ENCODE measurements around the gene EHD1. TPM values are rescaled to one million over a fixed set of nuclear protein-coding genes. Genes with fewer than 3 reads are reported as not detected.

EHD1 gene
- total RNA-seq, 1 experiment from 2014 or later = 110 TPM

GRCh38 chr11:64862987-64863390 is 15.4 kb downstream of the EHD1 start:
- CTCF ChIA-PET = no interaction called here
- Histone ChIP-seq H3K4me2 (no peak overlapping the region), H3K4me1 (replicated peaks; ENCODE audit: insufficient read depth) (peaks cover 34% of the 10 kb centered on the region), H3K9me2 (ENCODE audit: insufficient read depth) (no peaks in the 10 kb centered on the region), H3K27me3 (ENCODE audit: insufficient read depth, low read depth) (no peaks in the 10 kb centered on the region), H3K79me2 (ENCODE audit: low read depth) (peaks cover 92% of the 10 kb centered on the region), H4K20me1 (ENCODE audit: insufficient read depth) (peaks cover 17% of the 10 kb centered on the region; the same call in 1 of the 2 replicates), H3F3A (ENCODE audit: insufficient read depth, low read depth) (peaks cover 35% of the 10 kb centered on the region), H3K4me3 (no peak overlapping the region), H2AFZ (no peak overlapping the region), H3K27ac (peak overlapping the region; percentile 22; the same call in 1 of the 2 replicates), H3K9me3 (ENCODE audit: insufficient read depth, low read depth) (no peaks in the 10 kb centered on the region), H3K36me3 (ENCODE audit: low read depth) (0 out of 2 replicates have a peak, but pooled peaks cover 23% of the 10 kb centered on the region)
- no peak for DNase-seq
- no TSS peak for BruUV-seq (replicated peaks)
- no peak for TF ChIP-seq EZH2 (IDR thresholded peaks at IDR 0.05; ENCODE audit: low read depth)
- TF ChIP-seq, protein P1, sequence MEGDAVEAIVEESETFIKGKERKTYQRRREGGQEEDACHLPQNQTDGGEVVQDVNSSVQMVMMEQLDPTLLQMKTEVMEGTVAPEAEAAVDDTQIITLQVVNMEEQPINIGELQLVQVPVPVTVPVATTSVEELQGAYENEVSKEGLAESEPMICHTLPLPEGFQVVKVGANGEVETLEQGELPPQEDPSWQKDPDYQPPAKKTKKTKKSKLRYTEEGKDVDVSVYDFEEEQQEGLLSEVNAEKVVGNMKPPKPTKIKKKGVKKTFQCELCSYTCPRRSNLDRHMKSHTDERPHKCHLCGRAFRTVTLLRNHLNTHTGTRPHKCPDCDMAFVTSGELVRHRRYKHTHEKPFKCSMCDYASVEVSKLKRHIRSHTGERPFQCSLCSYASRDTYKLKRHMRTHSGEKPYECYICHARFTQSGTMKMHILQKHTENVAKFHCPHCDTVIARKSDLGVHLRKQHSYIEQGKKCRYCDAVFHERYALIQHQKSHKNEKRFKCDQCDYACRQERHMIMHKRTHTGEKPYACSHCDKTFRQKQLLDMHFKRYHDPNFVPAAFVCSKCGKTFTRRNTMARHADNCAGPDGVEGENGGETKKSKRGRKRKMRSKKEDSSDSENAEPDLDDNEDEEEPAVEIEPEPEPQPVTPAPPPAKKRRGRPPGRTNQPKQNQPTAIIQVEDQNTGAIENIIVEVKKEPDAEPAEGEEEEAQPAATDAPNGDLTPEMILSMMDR (conservative IDR thresholded peaks at IDR 0.05) = no peak
- POLR2A ChIA-PET (ENCODE audit: unreplicated experiment) = no interaction called here
- intact Hi-C loops (cut with micrococcal nuclease; ENCODE audit: unreplicated experiment) = no loop called here

- no TSS peak for BruUV-seq (replicated peaks)
- H3K9me3 ChIP-seq (ENCODE audit: insufficient read depth, low read depth) = no peaks in the 10 kb centered on the region
- H3F3A ChIP-seq (ENCODE audit: insufficient read depth, low read depth) = peaks cover 44% of the 10 kb centered on the region
- H4K20me1 ChIP-seq (ENCODE audit: insufficient read depth) = peaks cover 11% of the 10 kb centered on the region; the same call in 1 of the 2 replicates
- H2AFZ ChIP-seq = no peak overlapping the region
- 0 out of 2 replicates have a peak, but pooled peaks cover 23% of the 10 kb centered on the region for H3K36me3 ChIP-seq (ENCODE audit: low read depth)
- ChIA-PET CTCF (no interaction called here), POLR2A (ENCODE audit: unreplicated experiment) (interaction anchor here (0.6 kb wide), 1 partner anchor 13 kb away, joined by 6 read pairs; no protein-coding TSS in a partner anchor)
- H3K9me2 ChIP-seq (ENCODE audit: insufficient read depth) = no peaks in the 10 kb centered on the region
- H3K4me3 ChIP-seq = no peak overlapping the region
- no peak overlapping the region for H3K4me2 ChIP-seq
- H3K79me2 ChIP-seq (ENCODE audit: low read depth) = peaks cover 84% of the 10 kb centered on the region
- H3K27me3 ChIP-seq (ENCODE audit: insufficient read depth, low read depth) = no peaks in the 10 kb centered on the region
- H3K4me1 ChIP-seq (replicated peaks; ENCODE audit: insufficient read depth) = peaks cover 49% of the 10 kb centered on the region
- intact Hi-C loops (cut with micrococcal nuclease; ENCODE audit: unreplicated experiment) = no loop called here
- no peak overlapping the region for H3K27ac ChIP-seq
- no peak for DNase-seq
- TF ChIP-seq, protein P1 (conservative IDR thresholded peaks at IDR 0.05) = no peak
- no peak for TF ChIP-seq EZH2 (IDR thresholded peaks at IDR 0.05; ENCODE audit: low read depth)
Measured at GRCh38 chr11:64861227-64861975, 17.0 kb downstream of the EHD1 start.

DNA sequence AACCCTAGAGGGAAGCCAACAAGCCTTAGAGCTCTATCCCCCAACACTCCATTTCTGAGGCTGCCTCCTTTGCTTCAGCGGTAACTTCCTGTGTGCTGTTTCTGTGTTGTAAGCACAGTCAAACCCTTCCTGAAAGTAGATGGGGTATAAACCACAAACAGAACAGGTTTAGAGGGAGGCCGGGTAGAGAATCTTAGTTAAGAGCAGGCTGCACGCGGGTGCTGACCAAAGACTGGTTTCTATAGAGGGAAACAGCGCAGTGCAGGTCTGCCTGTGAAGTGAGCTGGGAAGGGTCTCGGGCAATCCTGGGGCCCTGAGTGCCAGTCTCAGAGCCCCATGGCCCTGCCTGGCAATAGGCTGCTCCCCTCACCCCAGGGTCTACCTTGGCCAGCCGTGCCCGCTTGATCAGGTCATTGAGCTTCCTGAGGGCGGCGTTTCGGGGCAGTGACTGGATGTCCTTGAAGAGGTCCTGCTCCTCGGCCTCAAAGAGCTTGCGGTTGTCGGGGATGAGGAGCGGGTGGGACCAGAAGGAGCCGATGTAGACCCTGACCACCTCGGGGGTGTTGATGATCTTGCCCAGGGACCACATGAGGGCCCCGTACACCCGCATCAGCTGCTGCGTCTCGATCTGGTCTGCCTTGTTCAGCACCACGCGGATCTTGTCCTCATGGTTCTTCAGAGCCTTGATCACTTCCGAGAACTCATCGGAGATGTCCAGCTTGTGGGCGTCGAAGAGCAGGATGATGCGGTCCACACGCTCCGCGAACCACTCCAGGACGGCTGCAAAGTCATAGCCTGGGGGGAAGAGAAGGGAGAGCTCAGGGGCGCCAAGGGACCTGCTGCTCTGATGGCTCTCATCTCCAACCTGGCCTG is 18.6 kb downstream of the EHD1 start:
- no peak for DNase-seq
- Histone ChIP-seq H4K20me1 (ENCODE audit: insufficient read depth) (peaks cover 3% of the 10 kb centered on the region; the same call in 1 of the 2 replicates), H3K9me3 (ENCODE audit: insufficient read depth, low read depth) (no peaks in the 10 kb centered on the region), H2AFZ (no peak overlapping the region), H3K27ac (0 out of 2 replicates have a peak overlapping the region, but pooled peaks have one; percentile 4), H3F3A (ENCODE audit: insufficient read depth, low read depth) (peaks cover 45% of the 10 kb centered on the region), H3K36me3 (ENCODE audit: low read depth) (0 out of 2 replicates have a peak, but pooled peaks cover 14% of the 10 kb centered on the region), H3K4me2 (no peak overlapping the region), H3K9me2 (ENCODE audit: insufficient read depth) (no peaks in the 10 kb centered on the region), H3K4me1 (replicated peaks; ENCODE audit: insufficient read depth) (peaks cover 48% of the 10 kb centered on the region), H3K27me3 (ENCODE audit: insufficient read depth, low read depth) (no peaks in the 10 kb centered on the region), H3K79me2 (ENCODE audit: low read depth) (peaks cover 80% of the 10 kb centered on the region), H3K4me3 (no peak overlapping the region)
- intact Hi-C loops (cut with micrococcal nuclease; ENCODE audit: unreplicated experiment) = no loop called here
- BruUV-seq (replicated peaks) = no TSS peak
- TF ChIP-seq, protein P1 (conservative IDR thresholded peaks at IDR 0.05) = no peak
- TF ChIP-seq EZH2 (IDR thresholded peaks at IDR 0.05; ENCODE audit: low read depth) = no peak
- POLR2A ChIA-PET (ENCODE audit: unreplicated experiment) = interaction anchor here (0.5 to 0.6 kb wide), 2 partner anchors 17 to 89 kb away, joined by 4 to 5 read pairs; no protein-coding TSS in a partner anchor
- CTCF ChIA-PET = interaction anchor here (1.3 kb wide), 1 partner anchor 17 kb away, joined by 4 read pairs; no protein-coding TSS in a partner anchor

Measured in PC-9 (cell line).